ENCODE measurements around the gene ZNF627.

Gene ZNF627

DNA sequence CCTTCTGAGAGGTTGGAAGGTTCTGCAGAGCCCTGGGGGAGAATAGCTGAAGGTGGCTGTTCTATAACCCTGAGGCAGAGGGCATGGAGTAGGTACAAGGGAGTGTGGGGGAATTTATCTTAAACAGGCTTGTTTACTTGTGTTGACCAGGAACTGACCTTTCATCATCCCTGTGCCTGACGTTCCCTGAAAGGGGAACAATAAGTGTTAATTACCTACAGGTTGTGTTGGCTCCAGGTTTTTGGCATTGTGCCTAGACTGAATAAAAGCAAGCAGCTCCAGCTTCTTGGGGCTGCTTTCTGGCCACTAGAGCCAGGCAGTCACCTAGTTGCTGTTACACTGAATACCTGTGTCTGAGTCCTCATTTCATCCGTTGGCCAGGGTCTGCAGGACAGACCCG lies 60.0 kb downstream of the ZNF627 start:
- TF ChIP-seq, protein P1, sequence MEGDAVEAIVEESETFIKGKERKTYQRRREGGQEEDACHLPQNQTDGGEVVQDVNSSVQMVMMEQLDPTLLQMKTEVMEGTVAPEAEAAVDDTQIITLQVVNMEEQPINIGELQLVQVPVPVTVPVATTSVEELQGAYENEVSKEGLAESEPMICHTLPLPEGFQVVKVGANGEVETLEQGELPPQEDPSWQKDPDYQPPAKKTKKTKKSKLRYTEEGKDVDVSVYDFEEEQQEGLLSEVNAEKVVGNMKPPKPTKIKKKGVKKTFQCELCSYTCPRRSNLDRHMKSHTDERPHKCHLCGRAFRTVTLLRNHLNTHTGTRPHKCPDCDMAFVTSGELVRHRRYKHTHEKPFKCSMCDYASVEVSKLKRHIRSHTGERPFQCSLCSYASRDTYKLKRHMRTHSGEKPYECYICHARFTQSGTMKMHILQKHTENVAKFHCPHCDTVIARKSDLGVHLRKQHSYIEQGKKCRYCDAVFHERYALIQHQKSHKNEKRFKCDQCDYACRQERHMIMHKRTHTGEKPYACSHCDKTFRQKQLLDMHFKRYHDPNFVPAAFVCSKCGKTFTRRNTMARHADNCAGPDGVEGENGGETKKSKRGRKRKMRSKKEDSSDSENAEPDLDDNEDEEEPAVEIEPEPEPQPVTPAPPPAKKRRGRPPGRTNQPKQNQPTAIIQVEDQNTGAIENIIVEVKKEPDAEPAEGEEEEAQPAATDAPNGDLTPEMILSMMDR (IDR thresholded peaks at IDR 0.05; ENCODE audit: low read depth, low read length): no peak
- H3K4me3 ChIP-seq (ENCODE audit: low read depth, low read length): no peak overlapping the region

DNA sequence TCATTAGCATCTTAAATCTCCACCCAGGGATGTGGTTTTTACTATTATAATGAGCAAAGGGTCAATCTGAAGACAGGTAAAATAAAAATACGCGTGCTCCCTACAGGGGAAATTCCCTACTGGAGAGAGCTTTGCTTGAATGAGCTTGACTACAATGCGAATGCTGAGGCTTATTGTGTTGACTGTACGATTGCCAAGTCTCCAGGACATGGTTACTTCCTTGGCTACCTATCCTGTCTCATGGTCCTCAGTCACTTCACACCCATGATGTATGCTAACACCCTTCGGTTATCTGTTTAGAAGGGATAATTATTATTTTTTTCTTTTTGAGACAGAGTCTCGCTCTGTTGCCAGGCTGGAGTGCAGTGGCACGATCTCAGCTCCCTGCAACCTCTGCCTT lies 61.7 kb downstream of the ZNF627 start:
- no peak overlapping the region for H3K4me3 ChIP-seq (ENCODE audit: low read depth, low read length)
- TF ChIP-seq, protein P1 (IDR thresholded peaks at IDR 0.05; ENCODE audit: low read depth, low read length): no peak

DNA sequence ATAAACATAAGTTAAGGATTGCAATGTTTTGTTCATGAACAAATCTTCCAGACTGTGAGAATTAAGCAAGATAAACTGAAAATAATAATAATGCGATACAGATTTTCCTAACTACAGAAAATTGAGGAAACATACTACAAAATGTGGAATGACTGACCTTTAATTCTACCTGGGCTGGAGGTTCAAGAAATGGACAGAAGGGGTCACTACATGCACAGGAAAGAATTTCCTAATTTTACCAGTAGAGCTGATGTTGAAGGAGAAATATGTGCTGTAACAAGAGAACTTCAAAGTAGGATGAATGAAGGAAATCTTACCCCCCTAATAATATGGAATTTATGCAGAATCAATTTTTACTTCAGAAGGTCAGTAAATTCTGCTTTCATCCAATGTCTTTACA lies 62.3 kb downstream of the ZNF627 start:
- H3K4me3 ChIP-seq (ENCODE audit: low read depth, low read length): no peak overlapping the region
- TF ChIP-seq, protein P1 (IDR thresholded peaks at IDR 0.05; ENCODE audit: low read depth, low read length): no peak

DNA sequence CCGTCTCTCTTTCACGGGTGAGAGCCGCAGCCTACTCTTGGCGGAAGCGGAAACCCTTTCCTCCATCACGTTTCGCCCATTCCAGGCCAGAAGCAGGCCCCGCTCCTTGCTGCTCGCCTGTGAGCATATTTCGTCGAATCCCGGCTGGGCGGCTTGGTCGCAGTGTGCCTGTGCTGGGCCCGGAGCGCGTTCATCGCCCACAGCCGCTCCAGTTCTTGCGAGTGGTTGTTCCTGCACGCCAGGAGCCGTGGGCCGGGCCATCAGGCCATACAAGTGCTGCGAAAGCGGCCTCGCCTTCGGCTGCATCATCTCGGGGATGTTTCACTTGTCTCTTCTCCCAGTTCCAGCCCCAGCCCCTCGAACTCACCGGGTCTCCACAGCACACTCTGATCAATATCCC lies 65.0 kb downstream of the ZNF627 start:
- TF ChIP-seq, protein P1 (IDR thresholded peaks at IDR 0.05; ENCODE audit: low read depth, low read length): no peak
- no peak overlapping the region for H3K4me3 ChIP-seq (ENCODE audit: low read depth, low read length)

DNA sequence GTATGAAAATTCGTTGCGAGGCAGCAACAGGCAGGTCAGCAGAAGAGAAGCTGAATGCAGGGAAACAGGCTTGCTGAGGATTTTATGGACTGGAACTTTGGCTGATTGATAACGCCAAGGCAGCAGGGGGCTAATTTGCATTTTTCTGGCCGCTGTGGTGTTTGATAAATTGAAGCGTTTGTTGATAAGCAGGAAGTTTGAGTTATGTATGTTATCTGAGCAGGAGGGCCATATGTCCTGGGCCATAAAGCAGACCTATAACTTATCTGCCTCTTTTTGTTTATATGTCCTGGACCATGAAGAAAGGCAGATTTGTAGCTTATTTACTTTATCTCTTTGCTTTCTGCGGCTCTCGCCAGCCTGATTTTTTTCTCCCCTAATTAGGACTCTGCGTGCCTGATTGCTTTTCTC lies 65.9 kb downstream of the ZNF627 start:
- H3K4me3 ChIP-seq (ENCODE audit: low read depth, low read length): no peak overlapping the region

More for the DNA sequence above, 65.9 kb downstream of the ZNF627 start:
- TF ChIP-seq, protein P1 (IDR thresholded peaks at IDR 0.05; ENCODE audit: low read depth, low read length): no peak

Data from WI38 (cell line).